NCI-H1105 treated with DMSO at 0.1 percent for 48 hours (cell line): ENCODE data around the gene ILK.

Source experiments
- DNase-seq: peaks from one replicate; lab custom pipeline; 2025; lab: John Stamatoyannopoulos, UW

ILK gene

GRCh38 chr11:6657346-6657745, 53.8 kb downstream of the ILK start:
- DNase-seq = no peak

- no peak for DNase-seq
Observed at GRCh38 chr11:6658647-6659046, 55.1 kb downstream of the ILK start.
